IMR-90 (cell line): ENCODE results near the gene DIAPH2.

ENCODE experiments used
- BHLHE40 ChIP-seq: fragments of 150-350 bp; IDR thresholded peaks from 2 replicates; pipeline ENCODE4 v1.6.1; 2016; ENCODE audit warnings: mild to moderate bottlenecking, low read depth, low read length
- CEBPB ChIP-seq: IDR thresholded peaks from 2 replicates; pipeline ENCODE4 v1.6.1; 2012; ENCODE audit warnings: low read depth, low read length, improper control_type of control experiment
- CTCF ChIP-seq: conservative IDR thresholded peaks from 2 replicates; pipeline ENCODE4 v1.5.1; 2012; ENCODE audit warnings: mild to moderate bottlenecking, low read depth, low read length, improper control_type of control experiment
- ELK1 ChIP-seq: fragments of 150-350 bp; IDR thresholded peaks from 2 replicates; pipeline ENCODE4 v1.6.1; 2016; ENCODE audit warnings: low read depth, mild to moderate bottlenecking, low read length, moderate library complexity, borderline replicate concordance
- FOS ChIP-seq: fragments of 150-350 bp; IDR thresholded peaks from 2 replicates; pipeline ENCODE4 v1.6.1; 2016; ENCODE audit warnings: low read depth, low read length
- MAFK ChIP-seq: IDR thresholded peaks from 2 replicates; pipeline ENCODE4 v1.6.1; 2012; ENCODE audit warnings: low read depth, low read length, improper control_type of control experiment
- MAZ ChIP-seq: IDR thresholded peaks from 2 replicates; pipeline ENCODE4 v1.6.1; 2012; ENCODE audit warnings: low read depth, mild to moderate bottlenecking, low read length, improper control_type of control experiment, moderate library complexity, borderline replicate concordance
- MXI1 ChIP-seq: IDR thresholded peaks from 2 replicates; pipeline ENCODE4 v1.6.1; 2012; ENCODE audit warnings: low read depth, mild to moderate bottlenecking, low read length, moderate library complexity, borderline replicate concordance
- NFE2L2 ChIP-seq: fragments of 150-350 bp; IDR thresholded peaks from 2 replicates; pipeline ENCODE4 v1.6.1; 2016; ENCODE audit warnings: low read depth, mild to moderate bottlenecking, low read length
- POLR2A ChIP-seq: IDR thresholded peaks from 2 replicates; pipeline ENCODE4 v1.6.1; 2012; ENCODE audit warnings: mild to moderate bottlenecking, low read depth, low read length
- RAD21 ChIP-seq: IDR thresholded peaks from 2 replicates; pipeline ENCODE4 v1.6.1; 2012; ENCODE audit warnings: low read length, improper control_type of control experiment
- RCOR1 ChIP-seq: IDR thresholded peaks from 2 replicates; pipeline ENCODE4 v1.6.1; 2012; ENCODE audit warnings: mild to moderate bottlenecking, low read length, improper control_type of control experiment; ENCODE audit not compliant: insufficient replicate concordance
- SMC3 ChIP-seq: fragments of 150-350 bp; IDR thresholded peaks from 2 replicates; pipeline ENCODE4 v1.6.1; 2016; ENCODE audit warnings: low read depth, mild to moderate bottlenecking, antibody characterized with exemption, low read length, moderate library complexity
- USF2 ChIP-seq: fragments of 150-350 bp; IDR thresholded peaks from 2 replicates; pipeline ENCODE4 v1.6.1; 2017; ENCODE audit warnings: mild to moderate bottlenecking, antibody characterized with exemption, low read length, low read depth

DNA sequence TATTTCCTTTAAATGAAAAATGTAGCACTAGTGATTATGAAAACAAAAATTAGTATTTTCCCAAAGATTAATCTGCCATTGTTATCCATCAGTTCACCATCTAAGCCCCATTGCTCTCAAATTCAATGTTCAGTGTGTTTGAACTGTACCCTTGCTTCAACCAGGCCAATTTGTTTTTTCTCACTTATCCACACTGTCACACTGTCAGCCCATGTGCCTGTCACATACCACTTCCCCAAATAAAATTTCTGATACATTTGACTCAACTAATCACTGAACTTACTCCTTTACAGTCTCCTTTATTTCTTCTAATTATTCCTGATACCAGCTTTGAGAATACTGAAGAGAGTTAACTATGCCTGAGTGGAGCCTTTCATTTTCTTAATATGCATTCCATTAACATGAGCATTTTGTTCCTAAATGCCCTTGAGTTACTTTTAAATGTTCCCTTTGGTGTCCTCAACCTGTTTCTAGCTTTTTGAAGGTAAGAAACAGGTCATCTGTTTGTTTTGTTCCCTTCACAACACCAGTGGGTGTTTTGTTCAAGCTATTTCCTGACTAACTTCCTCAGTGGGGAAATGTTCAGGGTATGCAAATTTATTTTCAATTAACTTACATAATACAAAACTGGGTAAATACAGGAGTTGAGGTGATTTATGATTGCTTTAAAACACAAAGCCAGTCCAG, 316.2 kb downstream of the DIAPH2 start:
- no peak for TF ChIP-seq POLR2A
- TF ChIP-seq ELK1: no peak
- TF ChIP-seq NFE2L2: no peak
- no peak for TF ChIP-seq SMC3
- no peak for TF ChIP-seq CTCF
- no peak for TF ChIP-seq USF2
- TF ChIP-seq CEBPB: no peak
- TF ChIP-seq FOS: no peak
- no peak for TF ChIP-seq RCOR1
- TF ChIP-seq MAFK: no peak
- no peak for TF ChIP-seq RAD21
- no peak for TF ChIP-seq MAZ
- no peak for TF ChIP-seq MXI1
- no peak for TF ChIP-seq BHLHE40
